Mesothelial cell of epicardium (in vitro differentiated cells): Measurements from ENCODE around the gene MAP3K8. TPM values are rescaled to one million over a fixed set of nuclear protein-coding genes. Genes with fewer than 3 reads are reported as not detected.

Experiments
- DNase-seq, 2 experiments: peaks; one replicate each; pipeline ENCODE4 v3.0.0; 2021; ENCODE audit warnings: low spot score in 2 of 2; ENCODE audit not compliant: unreplicated experiment in 2 of 2
- H3K27ac Mint-ChIP-seq: 2 replicates; pipeline ENCODE4 v1.8.0; 2021; ENCODE audit warnings: mixed read lengths
- H3K27me3 Mint-ChIP-seq: 2 replicates; pipeline ENCODE4 v1.8.0; 2021; ENCODE audit warnings: low read depth, mixed read lengths
- H3K36me3 Mint-ChIP-seq: 2 replicates; pipeline ENCODE4 v1.8.0; 2021; ENCODE audit warnings: mixed read lengths
- H3K4me1 Mint-ChIP-seq: 2 replicates; pipeline ENCODE4 v1.8.0; 2021; ENCODE audit warnings: mixed read lengths
- H3K4me3 Mint-ChIP-seq: 2 replicates; pipeline ENCODE4 v1.8.0; 2021; ENCODE audit warnings: mild to moderate bottlenecking, moderate library complexity, mixed read lengths
- H3K9me3 Mint-ChIP-seq: 2 replicates; pipeline ENCODE4 v1.8.0; 2021; ENCODE audit warnings: mixed read lengths
- CTCF ChIP-seq: fragments of 200-600 bp; sonication (generic); IDR thresholded peaks from one replicate; pipeline ENCODE4 v1.5.0; 2021; ENCODE audit warnings: antibody characterized with exemption; ENCODE audit not compliant: unreplicated experiment
- total RNA-seq: library from RNA; stranded (reverse); gene quantifications from 3 replicates; pipeline ENCODE4 v1.2.1, GENCODE V29; 2021

Gene MAP3K8
- total RNA-seq, 1 donor from 2014 or later, result 25.0 TPM

GRCh38 chr10:30415593-30415992, 18.4 kb upstream of the MAP3K8 start:
- no peaks in the 10 kb centered on the region for H3K27me3 Mint-ChIP-seq
- H3K27ac Mint-ChIP-seq, result peak overlapping the region; percentile 36
- no peaks in the 10 kb centered on the region for H3K36me3 Mint-ChIP-seq
- TF ChIP-seq CTCF, result no peak
- DNase-seq, result no peak
- H3K4me1 Mint-ChIP-seq, result peaks cover 18% of the 10 kb centered on the region
- no peak overlapping the region for H3K4me3 Mint-ChIP-seq
- no peaks in the 10 kb centered on the region for H3K9me3 Mint-ChIP-seq

GRCh38 chr10:30417301-30417700, 16.7 kb upstream of the MAP3K8 start:
- peaks cover 19% of the 10 kb centered on the region for H3K4me1 Mint-ChIP-seq
- TF ChIP-seq CTCF, result no peak
- no peaks in the 10 kb centered on the region for H3K9me3 Mint-ChIP-seq
- H3K27ac Mint-ChIP-seq, result no peak overlapping the region
- DNase-seq, result no peak
- H3K36me3 Mint-ChIP-seq, result no peaks in the 10 kb centered on the region
- no peaks in the 10 kb centered on the region for H3K27me3 Mint-ChIP-seq
- H3K4me3 Mint-ChIP-seq, result no peak overlapping the region

- no peak for TF ChIP-seq CTCF
- Mint-ChIP-seq H3K4me1 (peaks cover 34% of the 10 kb centered on the region), H3K4me3 (no peak overlapping the region), H3K36me3 (no peaks in the 10 kb centered on the region), H3K27ac (no peak overlapping the region), H3K27me3 (no peaks in the 10 kb centered on the region), H3K9me3 (no peaks in the 10 kb centered on the region)
- no peak for DNase-seq
Observed at GRCh38 chr10:30420266-30420665, 13.7 kb upstream of the MAP3K8 start.

GRCh38 chr10:30420766-30421165, 13.2 kb upstream of the MAP3K8 start:
- Mint-ChIP-seq H3K4me1 (peaks cover 33% of the 10 kb centered on the region), H3K9me3 (no peaks in the 10 kb centered on the region), H3K4me3 (no peak overlapping the region), H3K27me3 (no peaks in the 10 kb centered on the region), H3K27ac (no peak overlapping the region), H3K36me3 (no peaks in the 10 kb centered on the region)
- TF ChIP-seq CTCF, result no peak
- DNase-seq, result no peak

GRCh38 chr10:30422151-30422695, 11.8 kb upstream of the MAP3K8 start:
- no peak for TF ChIP-seq CTCF
- no peak overlapping the region for H3K4me3 Mint-ChIP-seq
- peaks cover 27% of the 10 kb centered on the region for H3K4me1 Mint-ChIP-seq
- H3K27ac Mint-ChIP-seq, result peak overlapping the region; percentile 73
- no peaks in the 10 kb centered on the region for H3K27me3 Mint-ChIP-seq
- H3K36me3 Mint-ChIP-seq, result no peaks in the 10 kb centered on the region
- H3K9me3 Mint-ChIP-seq, result no peaks in the 10 kb centered on the region
- no peak for DNase-seq
